GM12864 (cell line): Measurements from ENCODE around the gene OR10G8.

Experiments
- DNase-seq: peaks from one replicate; pipeline ENCODE4 v3.0.0-alpha.2; 2011; ENCODE audit warnings: low read depth
- H3K4me3 ChIP-seq: 2 replicates; pipeline ENCODE4 v1.5.1; 2011; ENCODE audit warnings: mild to moderate bottlenecking, low read depth, low read length, control low read depth
- TF ChIP-seq, protein P1 (sequence below): IDR thresholded peaks from 2 replicates; pipeline ENCODE4 v1.5.1; 2011; ENCODE audit warnings: low read depth, mild to moderate bottlenecking, moderate library complexity, low read length, control low read depth, inconsistent platforms; ENCODE audit errors: missing control alignments

Gene OR10G8

DNA sequence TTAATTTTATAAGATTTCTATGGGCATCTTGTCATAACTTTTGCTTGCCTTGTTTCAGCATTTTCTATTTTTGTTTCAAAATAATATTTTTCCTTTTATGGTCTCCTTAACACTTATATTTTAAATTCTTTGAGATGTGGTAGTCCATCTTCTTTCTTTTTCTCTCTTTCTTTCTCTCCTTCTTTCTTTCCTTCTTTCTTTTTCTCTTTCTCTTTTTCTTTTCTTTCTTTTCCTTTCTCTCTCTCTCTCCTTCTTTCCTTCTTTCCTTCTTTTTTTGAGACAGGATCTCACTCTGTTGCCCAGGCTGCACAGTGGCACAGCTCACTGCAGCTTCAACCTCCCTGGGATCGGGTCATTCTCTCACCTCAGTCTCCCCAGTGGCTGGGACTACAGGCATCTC, 50.7 kb downstream of the OR10G8 start:
- TF ChIP-seq, protein P1, sequence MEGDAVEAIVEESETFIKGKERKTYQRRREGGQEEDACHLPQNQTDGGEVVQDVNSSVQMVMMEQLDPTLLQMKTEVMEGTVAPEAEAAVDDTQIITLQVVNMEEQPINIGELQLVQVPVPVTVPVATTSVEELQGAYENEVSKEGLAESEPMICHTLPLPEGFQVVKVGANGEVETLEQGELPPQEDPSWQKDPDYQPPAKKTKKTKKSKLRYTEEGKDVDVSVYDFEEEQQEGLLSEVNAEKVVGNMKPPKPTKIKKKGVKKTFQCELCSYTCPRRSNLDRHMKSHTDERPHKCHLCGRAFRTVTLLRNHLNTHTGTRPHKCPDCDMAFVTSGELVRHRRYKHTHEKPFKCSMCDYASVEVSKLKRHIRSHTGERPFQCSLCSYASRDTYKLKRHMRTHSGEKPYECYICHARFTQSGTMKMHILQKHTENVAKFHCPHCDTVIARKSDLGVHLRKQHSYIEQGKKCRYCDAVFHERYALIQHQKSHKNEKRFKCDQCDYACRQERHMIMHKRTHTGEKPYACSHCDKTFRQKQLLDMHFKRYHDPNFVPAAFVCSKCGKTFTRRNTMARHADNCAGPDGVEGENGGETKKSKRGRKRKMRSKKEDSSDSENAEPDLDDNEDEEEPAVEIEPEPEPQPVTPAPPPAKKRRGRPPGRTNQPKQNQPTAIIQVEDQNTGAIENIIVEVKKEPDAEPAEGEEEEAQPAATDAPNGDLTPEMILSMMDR = no peak
- H3K4me3 ChIP-seq = no peak overlapping the region

GRCh38 chr11:124078591-124078990, 52.0 kb downstream of the OR10G8 start:
- TF ChIP-seq, protein P1 = no peak
- no peak overlapping the region for H3K4me3 ChIP-seq
- DNase-seq = no peak

More for the DNA sequence above, 50.7 kb downstream of the OR10G8 start:
- no peak for DNase-seq

GRCh38 chr11:124079631-124080326, 53.2 kb downstream of the OR10G8 start:
- H3K4me3 ChIP-seq = no peak overlapping the region
- no peak for DNase-seq
- TF ChIP-seq, protein P1 = no peak
